Measurements from ENCODE around the gene KRTAP12-2.

DNA sequence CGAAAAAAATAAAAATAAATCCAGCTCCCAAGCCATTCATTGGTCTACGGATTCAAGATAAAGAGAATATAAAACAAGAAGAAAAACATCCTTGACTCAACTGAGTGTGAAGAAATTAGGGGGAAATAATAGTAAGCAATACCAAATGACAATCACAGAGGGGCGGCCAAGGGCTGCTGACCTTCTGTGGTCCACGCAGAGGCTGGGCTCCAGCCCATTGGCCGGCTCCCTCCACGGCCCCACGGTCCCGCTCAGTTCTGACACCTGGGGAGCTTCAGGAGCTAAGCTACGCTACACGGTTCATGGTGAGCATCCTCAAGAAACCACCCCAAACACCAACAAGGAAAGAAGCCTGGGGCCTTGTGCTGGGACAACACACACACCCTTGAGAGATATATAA lies 29.8 kb upstream of the KRTAP12-2 start:
- TF ChIP-seq, protein P1, sequence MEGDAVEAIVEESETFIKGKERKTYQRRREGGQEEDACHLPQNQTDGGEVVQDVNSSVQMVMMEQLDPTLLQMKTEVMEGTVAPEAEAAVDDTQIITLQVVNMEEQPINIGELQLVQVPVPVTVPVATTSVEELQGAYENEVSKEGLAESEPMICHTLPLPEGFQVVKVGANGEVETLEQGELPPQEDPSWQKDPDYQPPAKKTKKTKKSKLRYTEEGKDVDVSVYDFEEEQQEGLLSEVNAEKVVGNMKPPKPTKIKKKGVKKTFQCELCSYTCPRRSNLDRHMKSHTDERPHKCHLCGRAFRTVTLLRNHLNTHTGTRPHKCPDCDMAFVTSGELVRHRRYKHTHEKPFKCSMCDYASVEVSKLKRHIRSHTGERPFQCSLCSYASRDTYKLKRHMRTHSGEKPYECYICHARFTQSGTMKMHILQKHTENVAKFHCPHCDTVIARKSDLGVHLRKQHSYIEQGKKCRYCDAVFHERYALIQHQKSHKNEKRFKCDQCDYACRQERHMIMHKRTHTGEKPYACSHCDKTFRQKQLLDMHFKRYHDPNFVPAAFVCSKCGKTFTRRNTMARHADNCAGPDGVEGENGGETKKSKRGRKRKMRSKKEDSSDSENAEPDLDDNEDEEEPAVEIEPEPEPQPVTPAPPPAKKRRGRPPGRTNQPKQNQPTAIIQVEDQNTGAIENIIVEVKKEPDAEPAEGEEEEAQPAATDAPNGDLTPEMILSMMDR (IDR thresholded peaks at IDR 0.05) = no peak
- TF ChIP-seq POLR2A (IDR thresholded peaks at IDR 0.05) = no peak
